GM21528 (cell line): Measurements from ENCODE around the gene COL2A1.
A peak's percentile ranks its signal among the peaks of the same experiment; 100 is the strongest.

ENCODE experiments used
- ATAC-seq: cut with Tn5 transposase; IDR thresholded peaks from one replicate; pipeline ENCODE4 v1.9.1; 2021; ENCODE audit warnings: mild to moderate bottlenecking, moderate library complexity; ENCODE audit not compliant: unreplicated experiment, low FRiP score

COL2A1 gene

DNA sequence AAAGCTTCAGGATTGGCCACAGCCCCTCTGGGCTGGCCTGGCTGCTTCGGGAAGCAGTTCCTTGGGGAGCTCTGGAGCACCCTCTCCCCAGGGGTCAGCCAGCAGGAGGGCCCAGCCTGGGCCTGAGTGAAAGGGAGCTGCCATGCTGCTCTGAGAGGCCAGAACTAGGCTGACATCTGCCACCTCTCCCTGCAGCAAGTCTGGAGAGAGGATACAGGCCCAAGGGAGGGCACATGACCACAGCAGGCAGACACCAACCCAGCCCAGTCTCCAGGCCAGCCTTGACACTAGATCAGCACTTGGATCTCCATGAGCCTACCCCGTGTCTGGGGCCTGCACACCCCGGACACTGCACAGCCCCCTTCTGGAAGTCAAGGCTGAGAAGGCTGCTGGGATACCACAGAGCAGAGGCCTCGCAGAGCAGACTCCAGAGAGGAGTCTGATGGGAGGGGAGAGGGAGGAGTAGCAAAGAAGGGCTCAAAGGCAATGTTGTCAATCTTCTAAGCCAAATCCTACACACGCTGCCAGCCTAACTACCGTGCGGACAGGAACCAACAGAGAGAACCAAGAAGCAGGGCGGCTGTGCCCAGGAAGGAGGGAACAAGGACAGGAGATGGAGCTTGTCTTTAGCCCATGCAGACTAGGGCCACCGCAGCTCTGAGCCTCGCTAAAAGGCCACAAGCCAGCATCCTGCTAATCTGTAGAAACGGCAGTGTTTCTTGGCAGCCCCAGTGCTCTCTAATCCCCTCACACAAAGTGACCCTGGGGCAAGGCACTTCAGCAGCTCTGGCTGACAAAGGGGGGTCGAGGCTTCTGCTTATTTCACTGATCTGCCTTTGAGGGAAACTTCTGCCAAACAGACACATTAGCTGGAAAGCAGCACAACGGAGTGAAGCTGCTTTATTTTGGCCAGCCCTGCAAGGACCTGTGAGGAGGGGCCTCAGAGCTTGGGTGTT is 12.9 kb downstream of the COL2A1 start:
- no peak for ATAC-seq

GRCh38 chr12:47990351-47991105 is 13.7 kb downstream of the COL2A1 start:
- peak; percentile 96 for ATAC-seq

DNA sequence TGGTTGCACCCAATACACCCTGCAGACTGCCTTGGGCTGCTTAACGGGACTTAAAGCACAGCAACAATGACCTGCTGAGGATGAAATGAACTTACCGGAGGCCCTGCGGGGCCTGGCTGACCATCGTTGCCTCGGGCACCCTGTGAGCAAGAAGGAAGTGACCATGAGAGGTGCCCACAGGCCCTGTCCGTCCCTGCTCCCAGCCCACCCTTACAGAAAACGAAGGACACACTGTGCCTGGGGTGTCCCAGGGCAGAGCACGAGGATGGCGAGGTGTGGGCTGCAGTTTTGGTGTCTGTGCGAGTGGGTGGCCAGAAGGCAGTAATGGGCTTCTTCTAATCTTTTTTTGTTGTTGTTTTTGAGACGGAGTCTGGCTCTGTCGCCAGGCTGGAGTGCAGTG is 14.6 kb downstream of the COL2A1 start:
- no peak for ATAC-seq

DNA sequence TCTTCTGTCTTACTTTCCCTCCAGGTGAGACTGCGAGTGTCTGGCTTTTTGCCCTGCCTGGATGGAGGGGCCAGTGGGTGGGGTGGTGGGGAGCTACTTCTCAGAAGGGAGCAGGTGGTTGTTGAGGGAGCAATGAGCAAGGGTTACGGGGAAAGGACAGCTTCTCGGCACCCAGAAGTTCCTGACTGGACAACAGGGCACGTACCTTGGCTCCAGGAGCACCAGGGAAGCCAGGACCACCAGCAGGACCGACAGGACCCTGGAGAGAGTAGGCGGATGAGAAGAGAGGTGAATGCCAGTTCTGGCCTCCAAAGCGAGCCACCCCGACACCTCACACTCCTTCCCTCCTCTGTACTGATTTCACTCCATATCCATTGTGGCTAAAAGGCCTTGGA is 15.3 kb downstream of the COL2A1 start:
- ATAC-seq, result no peak

- no peak for ATAC-seq
Measured at GRCh38 chr12:47988073-47989022, 15.9 kb downstream of the COL2A1 start.

DNA sequence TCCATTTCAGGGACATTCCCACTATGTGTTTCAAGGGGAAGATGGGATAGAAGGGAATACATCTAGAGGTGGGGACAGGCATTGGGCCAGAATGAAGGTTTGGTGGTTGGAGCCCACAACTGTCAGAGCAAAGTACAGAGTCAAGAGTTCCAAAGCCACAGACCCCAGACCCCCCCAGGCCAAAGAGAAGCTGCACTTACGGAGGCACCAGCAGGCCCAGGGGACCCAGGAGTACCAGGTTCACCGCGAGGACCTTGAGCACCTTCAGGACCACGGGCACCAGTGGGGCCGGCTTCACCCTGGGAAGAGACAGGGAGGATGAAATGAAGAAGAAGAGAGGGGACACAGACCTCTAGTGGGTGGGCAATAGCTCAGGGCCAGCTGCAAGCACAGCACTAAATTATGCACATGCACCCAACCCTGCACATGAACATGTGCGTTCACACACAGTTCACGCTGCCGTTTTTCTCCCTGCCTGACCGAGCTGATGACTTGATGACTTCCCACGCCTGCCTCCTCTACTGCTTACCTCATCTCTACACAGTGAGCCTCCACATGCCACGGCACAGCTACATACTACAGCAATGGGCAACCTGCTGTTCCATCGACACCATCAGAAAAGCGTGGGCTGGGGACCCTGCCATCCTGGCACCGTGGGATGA is 16.7 kb downstream of the COL2A1 start:
- no peak for ATAC-seq

GRCh38 chr12:47986832-47987231 is 17.4 kb downstream of the COL2A1 start:
- ATAC-seq, result no peak

DNA sequence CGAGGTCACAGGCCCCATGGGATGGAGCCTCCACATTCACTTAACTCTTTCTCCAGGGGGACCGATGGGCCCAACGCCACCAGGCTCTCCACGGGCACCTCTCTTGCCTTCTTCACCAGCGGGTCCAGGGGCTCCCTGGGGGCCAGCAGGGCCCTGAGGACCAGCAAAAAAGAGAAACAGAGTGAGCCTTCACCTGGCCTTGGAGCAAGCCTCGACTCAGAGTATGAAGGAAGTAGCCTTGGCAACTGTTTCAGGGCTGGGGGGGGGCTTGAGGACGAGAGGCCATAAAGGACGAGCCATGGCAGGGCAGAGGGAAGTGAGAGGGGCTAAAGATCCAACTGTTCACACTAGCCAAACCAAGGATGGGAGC is 18.0 kb downstream of the COL2A1 start:
- ATAC-seq, result no peak

DNA sequence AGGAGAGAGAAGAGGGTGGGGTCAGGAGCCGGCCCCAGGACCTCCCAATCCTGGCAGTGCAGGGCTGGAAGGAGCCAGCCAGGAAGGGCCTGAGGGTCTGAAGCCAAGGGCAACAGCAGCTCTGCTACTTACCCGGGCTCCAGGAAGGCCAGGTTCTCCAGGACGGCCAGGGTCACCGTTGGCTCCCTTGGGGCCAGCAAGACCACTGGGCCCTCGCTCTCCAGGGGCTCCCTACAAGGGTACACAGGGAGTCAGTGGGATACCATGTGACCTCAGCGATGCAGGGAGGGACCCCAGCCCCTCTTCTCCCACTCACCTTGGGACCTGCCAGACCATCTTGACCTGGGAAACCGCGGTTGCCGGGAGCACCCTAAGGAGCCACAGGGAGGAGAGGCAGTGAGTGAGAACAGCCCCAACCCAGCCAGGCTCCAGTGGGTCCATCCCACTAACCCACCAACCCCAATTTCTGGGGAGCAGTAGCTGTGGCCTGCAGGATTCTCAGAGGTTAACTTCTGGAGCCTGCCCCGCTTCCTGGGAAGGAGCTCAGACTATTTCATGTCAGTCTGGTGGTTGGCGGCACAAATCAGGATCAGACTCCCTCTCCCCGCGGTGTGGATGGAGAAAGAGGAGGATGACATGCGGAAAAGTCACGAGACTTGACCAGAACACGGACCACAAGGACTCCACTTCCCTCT is 18.5 kb downstream of the COL2A1 start:
- ATAC-seq, result no peak

- ATAC-seq, result no peak
Measured at GRCh38 chr12:47984331-47984801, 19.9 kb downstream of the COL2A1 start.

DNA sequence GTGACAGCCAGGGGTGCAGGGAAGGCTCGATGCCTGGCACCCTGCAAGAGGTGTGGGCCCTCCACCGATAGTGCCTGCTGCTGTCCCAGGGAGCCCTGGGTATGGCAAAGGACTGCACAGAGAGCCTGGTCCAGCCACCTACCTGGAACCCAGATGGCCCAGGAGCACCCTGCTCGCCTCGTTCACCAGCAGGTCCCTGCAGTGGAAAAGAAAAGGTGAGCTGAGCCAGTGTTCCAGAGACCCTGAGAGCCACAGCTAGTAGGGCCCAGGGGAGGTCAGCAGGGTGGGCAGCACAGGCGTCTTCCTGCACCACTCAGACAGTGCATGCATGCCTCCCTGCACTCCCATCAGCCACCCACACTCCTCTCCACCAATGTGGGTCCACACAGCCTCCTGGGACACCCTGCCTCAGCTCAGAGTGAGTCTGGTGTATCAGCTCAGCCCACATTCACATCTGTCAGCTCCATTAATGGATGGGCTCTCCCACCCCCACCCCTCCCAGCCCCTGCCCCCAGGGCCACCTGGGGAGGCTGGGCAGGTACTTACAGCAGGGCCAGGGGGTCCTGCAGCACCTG is 20.6 kb downstream of the COL2A1 start:
- ATAC-seq, result no peak

GRCh38 chr12:47982770-47983169 is 21.5 kb downstream of the COL2A1 start:
- ATAC-seq, result no peak

DNA sequence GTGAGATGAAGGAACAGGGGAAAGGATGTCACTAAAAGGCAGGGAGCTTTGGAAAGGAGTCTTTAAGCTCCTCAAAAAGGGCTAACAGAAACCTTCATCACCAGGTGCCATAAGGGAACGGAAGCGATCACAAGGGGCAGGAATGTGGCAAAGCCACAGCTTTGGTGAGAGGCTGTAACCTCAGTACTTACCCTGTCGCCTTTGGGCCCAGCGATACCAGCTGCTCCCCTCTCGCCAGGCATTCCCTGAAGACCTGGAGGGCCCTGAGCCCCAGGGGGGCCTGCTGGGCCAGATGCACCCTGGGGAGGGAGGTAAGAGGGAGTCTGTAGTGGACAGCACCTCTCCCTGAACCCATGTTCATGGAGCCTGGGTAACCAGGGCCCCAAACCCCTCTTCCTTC is 22.0 kb downstream of the COL2A1 start:
- ATAC-seq, result no peak

DNA sequence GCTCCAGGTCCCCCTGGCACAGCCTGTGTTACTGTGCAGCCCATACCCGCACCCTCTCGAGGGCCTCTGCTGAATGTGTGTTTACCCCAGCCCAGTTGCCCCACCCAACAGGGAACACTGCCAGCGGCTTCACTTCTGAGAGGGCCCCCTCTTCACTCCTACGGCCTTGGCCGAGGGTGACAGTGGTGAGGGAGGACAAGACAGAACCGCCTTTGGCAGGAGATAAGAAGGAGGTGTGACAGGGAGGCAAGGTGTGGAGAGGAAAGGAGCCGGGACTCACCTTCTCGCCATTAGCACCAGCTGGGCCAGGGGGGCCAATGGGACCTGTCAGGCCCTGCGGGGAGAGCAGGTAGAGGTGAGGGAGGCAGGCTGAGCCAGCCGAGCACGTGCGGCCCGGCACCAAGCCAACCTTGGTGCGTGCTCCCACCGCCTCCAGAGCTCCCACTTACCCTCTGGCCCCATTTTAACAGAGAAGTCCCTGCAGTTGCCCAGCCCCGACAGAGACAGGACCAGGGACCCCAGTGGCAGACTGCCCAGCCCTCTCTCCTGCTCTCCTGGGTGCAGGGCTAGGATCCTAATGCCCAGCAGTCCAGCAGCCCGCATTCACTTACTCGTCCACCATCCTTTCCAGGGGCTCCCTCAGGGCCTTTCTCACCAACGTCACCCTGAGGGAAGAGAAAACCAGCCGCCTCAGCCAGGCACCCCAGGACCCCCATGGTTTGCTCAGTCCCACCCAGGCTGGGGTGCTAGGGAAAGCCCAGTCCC is 22.6 kb downstream of the COL2A1 start:
- no peak for ATAC-seq

- no peak for ATAC-seq
Measured at GRCh38 chr12:47980779-47981495, 23.3 kb downstream of the COL2A1 start.

DNA sequence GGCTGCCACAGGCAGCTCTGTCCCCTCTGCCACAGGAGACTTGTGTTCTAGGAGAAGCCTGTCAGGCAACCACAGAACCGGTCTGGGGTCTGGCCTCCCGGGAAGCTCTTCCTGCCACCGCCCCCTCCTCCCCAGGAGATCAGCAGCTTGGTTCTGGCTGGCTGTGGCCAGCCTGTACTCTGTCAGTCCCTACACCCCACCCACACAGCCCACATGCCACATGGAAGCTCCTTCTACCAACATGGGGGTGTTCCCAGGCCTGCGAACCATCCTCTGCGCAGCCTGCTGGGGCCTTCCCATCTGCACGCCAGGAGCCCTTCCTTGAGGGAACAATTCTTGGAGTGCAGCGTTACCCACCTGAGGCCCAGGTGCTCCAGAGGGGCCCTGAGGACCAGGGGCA is 24.1 kb downstream of the COL2A1 start:
- ATAC-seq, result no peak

- no peak for ATAC-seq
Measured at GRCh38 chr12:47979686-47980085, 24.6 kb downstream of the COL2A1 start.

GRCh38 chr12:47979166-47979565 is 25.1 kb downstream of the COL2A1 start:
- no peak for ATAC-seq
